ENCODE measurements around the gene SLC9A7. TPM values are rescaled to one million over a fixed set of nuclear protein-coding genes. Genes with fewer than 3 reads are reported as not detected.

Gene SLC9A7
- total and polyA plus RNA-seq, 2 donors from 2014 or later, result 2.4 to 16.1 TPM

DNA sequence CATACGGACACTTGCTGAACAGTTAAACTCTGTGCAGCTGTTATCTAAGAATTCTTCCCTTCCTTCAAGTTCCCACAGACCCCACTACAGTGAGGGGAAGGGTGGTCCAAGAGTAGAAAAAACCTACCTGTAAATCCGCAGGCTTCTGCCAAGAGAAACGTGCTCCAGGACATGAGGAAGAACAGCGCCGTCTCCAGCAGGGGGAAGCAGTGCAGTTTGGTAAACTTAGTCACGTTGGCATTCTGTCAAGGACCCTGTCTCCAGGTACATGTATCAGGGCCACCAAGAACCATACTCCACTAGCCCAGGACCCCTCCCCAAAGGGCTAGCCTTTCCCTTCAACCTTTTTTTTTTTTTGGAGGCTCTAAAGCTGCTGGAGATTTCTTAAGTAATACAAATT, 105.4 kb downstream of the SLC9A7 start:
- H3K36me3 ChIP-seq (ENCODE audit: control insufficient read depth in 2 of 3, insufficient read depth in 3 of 3, low read length in 3 of 3), result no peaks in the 10 kb centered on the region
- TF ChIP-seq, protein P1, sequence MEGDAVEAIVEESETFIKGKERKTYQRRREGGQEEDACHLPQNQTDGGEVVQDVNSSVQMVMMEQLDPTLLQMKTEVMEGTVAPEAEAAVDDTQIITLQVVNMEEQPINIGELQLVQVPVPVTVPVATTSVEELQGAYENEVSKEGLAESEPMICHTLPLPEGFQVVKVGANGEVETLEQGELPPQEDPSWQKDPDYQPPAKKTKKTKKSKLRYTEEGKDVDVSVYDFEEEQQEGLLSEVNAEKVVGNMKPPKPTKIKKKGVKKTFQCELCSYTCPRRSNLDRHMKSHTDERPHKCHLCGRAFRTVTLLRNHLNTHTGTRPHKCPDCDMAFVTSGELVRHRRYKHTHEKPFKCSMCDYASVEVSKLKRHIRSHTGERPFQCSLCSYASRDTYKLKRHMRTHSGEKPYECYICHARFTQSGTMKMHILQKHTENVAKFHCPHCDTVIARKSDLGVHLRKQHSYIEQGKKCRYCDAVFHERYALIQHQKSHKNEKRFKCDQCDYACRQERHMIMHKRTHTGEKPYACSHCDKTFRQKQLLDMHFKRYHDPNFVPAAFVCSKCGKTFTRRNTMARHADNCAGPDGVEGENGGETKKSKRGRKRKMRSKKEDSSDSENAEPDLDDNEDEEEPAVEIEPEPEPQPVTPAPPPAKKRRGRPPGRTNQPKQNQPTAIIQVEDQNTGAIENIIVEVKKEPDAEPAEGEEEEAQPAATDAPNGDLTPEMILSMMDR (IDR thresholded peaks at IDR 0.05; ENCODE audit: borderline replicate concordance, extremely low read depth, insufficient read depth), result no peak
- intact Hi-C loops (cut with DNase I), result no loop called here
- FAIRE-seq, result no peak
- no peaks in the 10 kb centered on the region for H3K9me3 ChIP-seq (ENCODE audit: control insufficient read depth in 2 of 3, insufficient read depth in 1 of 3, low read length in 3 of 3)
- no peaks in the 10 kb centered on the region for H3K27me3 ChIP-seq (ENCODE audit: control insufficient read depth, insufficient read depth, low read length)
- H3K27ac ChIP-seq (ENCODE audit: low read depth in 2 of 2, low read length in 2 of 2), result no peak overlapping the region
- no peak overlapping the region for H3K4me3 ChIP-seq (ENCODE audit: low read length in 3 of 3)
- no peak overlapping the region for H3K9ac ChIP-seq (ENCODE audit: low read length in 3 of 3)
- peak in 1 of 5 donors; percentile 29 for DNase-seq
- no peaks in the 10 kb centered on the region for H3K4me1 ChIP-seq (ENCODE audit: control insufficient read depth in 2 of 3, insufficient read depth in 2 of 3, low read depth in 1 of 3, low read length in 3 of 3)

DNA sequence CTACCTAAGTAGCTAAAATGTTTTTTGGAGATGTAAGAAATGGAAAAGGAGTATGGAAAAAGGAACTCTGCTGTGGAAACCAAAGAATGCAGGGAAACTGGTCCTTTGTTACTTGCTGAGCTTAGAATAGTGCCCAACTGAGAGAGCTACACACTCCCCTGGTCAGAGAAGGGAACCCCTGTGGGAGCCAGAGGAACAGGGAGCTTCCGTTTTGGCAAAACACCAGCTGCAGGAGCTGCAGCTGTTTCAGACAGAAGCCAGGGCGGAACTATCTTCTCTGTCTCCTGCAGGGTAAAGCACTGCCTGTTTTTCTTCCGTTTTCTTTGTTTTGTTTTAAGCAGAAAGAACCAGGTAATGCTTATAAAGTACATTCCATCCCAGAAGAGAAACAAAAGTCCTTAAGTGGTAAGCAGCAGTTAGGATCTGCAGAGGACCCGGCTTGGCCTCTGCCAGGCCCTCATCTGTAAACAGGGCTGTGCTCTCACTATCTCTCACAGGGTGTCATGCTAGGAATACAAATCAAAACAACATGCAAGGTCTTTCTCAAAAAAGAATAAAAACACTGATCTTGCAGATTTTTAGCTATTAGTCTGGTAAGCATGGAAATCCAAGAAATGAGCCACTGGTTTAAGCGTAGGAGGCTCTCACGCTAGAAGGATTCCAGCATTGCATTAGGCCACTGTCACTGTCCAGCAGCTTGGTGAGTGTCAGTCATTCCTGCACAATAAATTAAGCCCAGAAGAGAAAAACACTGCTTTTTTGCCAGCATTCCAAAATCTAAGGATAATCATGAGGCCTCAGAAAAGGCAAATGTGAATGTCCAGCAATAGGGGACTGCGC, 109.3 kb downstream of the SLC9A7 start:
- Histone ChIP-seq H3K9ac (ENCODE audit: low read length in 3 of 3) (no peak overlapping the region), H3K27ac (ENCODE audit: low read depth in 2 of 2, low read length in 2 of 2) (no peak overlapping the region), H3K9me3 (ENCODE audit: control insufficient read depth in 2 of 3, insufficient read depth in 1 of 3, low read length in 3 of 3) (no peaks in the 10 kb centered on the region), H3K4me3 (ENCODE audit: low read length in 3 of 3) (no peak overlapping the region), H3K4me1 (ENCODE audit: control insufficient read depth in 2 of 3, insufficient read depth in 2 of 3, low read depth in 1 of 3, low read length in 3 of 3) (no peaks in the 10 kb centered on the region), H3K27me3 (ENCODE audit: control insufficient read depth, insufficient read depth, low read length) (no peaks in the 10 kb centered on the region), H3K36me3 (ENCODE audit: control insufficient read depth in 2 of 3, insufficient read depth in 3 of 3, low read length in 3 of 3) (no peaks in the 10 kb centered on the region)
- FAIRE-seq, result no peak
- TF ChIP-seq, protein P1 (IDR thresholded peaks at IDR 0.05; ENCODE audit: borderline replicate concordance, extremely low read depth, insufficient read depth), result no peak
- DNase-seq, result peak in 2 of 5 donors; percentile 33 to 55
- intact Hi-C loops (cut with DNase I), result no loop called here

DNA sequence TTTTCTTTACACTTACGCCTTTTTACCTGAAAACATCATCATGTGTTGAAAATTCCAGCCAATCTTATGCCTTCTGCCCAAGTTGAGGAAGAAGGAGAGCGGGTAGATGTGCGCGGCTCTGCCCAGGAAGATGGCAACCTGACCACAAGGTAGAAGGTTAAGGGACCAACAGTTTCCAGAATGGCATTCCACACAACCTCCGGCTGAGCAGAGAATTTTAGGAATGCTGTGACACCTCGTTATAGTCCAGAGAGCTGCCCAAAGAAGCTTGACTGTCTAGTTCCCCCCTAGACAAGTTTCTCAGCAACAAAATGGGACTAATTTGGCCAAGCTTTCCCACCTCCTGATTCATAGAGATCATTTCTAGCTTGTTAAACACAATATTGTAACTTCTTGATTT, 110.3 kb downstream of the SLC9A7 start:
- intact Hi-C loops (cut with DNase I), result no loop called here
- no peak overlapping the region for H3K27ac ChIP-seq (ENCODE audit: low read depth in 2 of 2, low read length in 2 of 2)

More for the DNA sequence above, 110.3 kb downstream of the SLC9A7 start:
- TF ChIP-seq, protein P1 (IDR thresholded peaks at IDR 0.05; ENCODE audit: borderline replicate concordance, extremely low read depth, insufficient read depth), result no peak
- Histone ChIP-seq H3K4me3 (ENCODE audit: low read length in 3 of 3) (no peak overlapping the region), H3K36me3 (ENCODE audit: control insufficient read depth in 2 of 3, insufficient read depth in 3 of 3, low read length in 3 of 3) (no peaks in the 10 kb centered on the region), H3K9ac (ENCODE audit: low read length in 3 of 3) (no peak overlapping the region), H3K9me3 (ENCODE audit: control insufficient read depth in 2 of 3, insufficient read depth in 1 of 3, low read length in 3 of 3) (no peaks in the 10 kb centered on the region), H3K4me1 (ENCODE audit: control insufficient read depth in 2 of 3, insufficient read depth in 2 of 3, low read depth in 1 of 3, low read length in 3 of 3) (no peaks in the 10 kb centered on the region), H3K27me3 (ENCODE audit: control insufficient read depth, insufficient read depth, low read length) (no peaks in the 10 kb centered on the region)
- FAIRE-seq (no peak), DNase-seq (no peak)
